Parathyroid adenoma (tissue), 2 donors: ENCODE measurements around the gene RNF40.

Experiments used
- H2AFZ ChIP-seq: fragments of 300-600 bp; sonication (generic); one replicate; pipeline ENCODE4 v1.7.0; 2017; ENCODE audit warnings: antibody characterized with exemption, mild to moderate bottlenecking
- H3K27ac ChIP-seq: fragments of 300-600 bp; sonication (generic); one replicate; pipeline ENCODE4 v1.7.0; 2017
- H3K27me3 ChIP-seq: fragments of 300-600 bp; sonication (generic); one replicate; pipeline ENCODE4 v1.7.0; 2017; ENCODE audit warnings: low read length; ENCODE audit not compliant: control insufficient read depth, insufficient read depth
- H3K36me3 ChIP-seq: fragments of 300-600 bp; sonication (generic); one replicate; pipeline ENCODE4 v1.7.0; 2017; ENCODE audit warnings: low read length; ENCODE audit not compliant: control insufficient read depth, insufficient read depth
- H3K4me1 ChIP-seq: fragments of 300-600 bp; sonication (generic); one replicate; pipeline ENCODE4 v1.7.0; 2017; ENCODE audit warnings: control low read depth
- H3K4me2 ChIP-seq: fragments of 300-600 bp; sonication (generic); one replicate; pipeline ENCODE4 v1.7.0; 2017; ENCODE audit warnings: low read length
- H3K4me3 ChIP-seq: fragments of 300-600 bp; sonication (generic); one replicate; pipeline ENCODE4 v1.7.0; 2017; ENCODE audit warnings: low read depth, low read length
- H3K79me2 ChIP-seq: fragments of 300-600 bp; sonication (generic); one replicate; pipeline ENCODE4 v1.7.0; 2017; ENCODE audit warnings: control low read depth
- H3K9ac ChIP-seq: fragments of 300-600 bp; sonication (generic); one replicate; pipeline ENCODE4 v1.7.0; 2017; ENCODE audit warnings: mild to moderate bottlenecking
- H3K9me3 ChIP-seq: fragments of 300-600 bp; sonication (generic); one replicate; pipeline ENCODE4 v1.7.0; 2017; ENCODE audit warnings: low read length; ENCODE audit not compliant: control insufficient read depth
- TF ChIP-seq, protein P1 (sequence below): fragments of 300-600 bp; sonication (generic); IDR thresholded peaks from one replicate; pipeline ENCODE4 v1.7.0; 2017; ENCODE audit warnings: antibody characterized with exemption, mild to moderate bottlenecking
- donor health status: primary hyperparathyroidism.

Gene RNF40

DNA sequence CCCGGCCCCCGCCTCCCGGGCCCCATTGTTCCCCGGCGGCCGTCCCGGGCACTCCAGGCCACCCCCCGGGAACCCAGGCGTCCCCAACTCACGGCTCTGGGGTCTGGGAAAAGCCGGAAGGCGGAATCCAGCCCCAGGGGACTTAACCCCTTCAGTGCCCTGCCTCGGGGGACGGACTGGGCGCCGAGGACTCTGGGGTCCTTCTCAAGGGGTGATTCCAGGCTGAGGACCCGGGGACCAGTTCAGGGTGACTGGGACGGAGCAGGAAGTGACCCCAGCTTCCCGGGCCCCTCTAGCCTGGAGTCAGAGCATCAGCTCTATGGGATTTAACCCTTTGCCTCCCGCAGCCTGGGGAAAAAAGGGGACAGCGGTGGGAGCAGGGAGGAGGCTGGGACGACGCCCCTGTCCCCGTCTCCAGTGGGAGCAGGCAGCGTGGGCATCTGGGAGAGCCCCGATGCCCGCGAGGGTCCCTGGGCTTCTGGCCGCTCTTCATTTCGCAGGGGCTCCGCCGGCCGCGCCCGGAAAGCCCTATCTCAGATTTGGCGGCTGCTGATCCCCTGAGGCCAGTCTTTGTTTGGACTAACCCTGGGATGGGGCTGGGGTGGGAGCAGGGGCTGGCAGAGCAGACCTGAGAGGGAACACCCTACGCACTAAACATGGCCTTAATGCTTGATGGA lies 25.0 kb downstream of the RNF40 start, which contains the start of gene ZNF629:
Gene ZNF629, minus strand, starts transcription at position 270 of the 677 bp plus-strand sequence. CDS start 2,723 bp downstream, outside the sequence.
- peak within 1 kb of the TSS; percentile 91 for H3K4me3 ChIP-seq
- H3K27ac ChIP-seq: peak within 1 kb of the TSS; percentile 78
- H3K9me3 ChIP-seq: no peaks in the 10 kb centered on the region
- H3K27me3 ChIP-seq: no peaks in the 10 kb centered on the region
- TF ChIP-seq, protein P1, sequence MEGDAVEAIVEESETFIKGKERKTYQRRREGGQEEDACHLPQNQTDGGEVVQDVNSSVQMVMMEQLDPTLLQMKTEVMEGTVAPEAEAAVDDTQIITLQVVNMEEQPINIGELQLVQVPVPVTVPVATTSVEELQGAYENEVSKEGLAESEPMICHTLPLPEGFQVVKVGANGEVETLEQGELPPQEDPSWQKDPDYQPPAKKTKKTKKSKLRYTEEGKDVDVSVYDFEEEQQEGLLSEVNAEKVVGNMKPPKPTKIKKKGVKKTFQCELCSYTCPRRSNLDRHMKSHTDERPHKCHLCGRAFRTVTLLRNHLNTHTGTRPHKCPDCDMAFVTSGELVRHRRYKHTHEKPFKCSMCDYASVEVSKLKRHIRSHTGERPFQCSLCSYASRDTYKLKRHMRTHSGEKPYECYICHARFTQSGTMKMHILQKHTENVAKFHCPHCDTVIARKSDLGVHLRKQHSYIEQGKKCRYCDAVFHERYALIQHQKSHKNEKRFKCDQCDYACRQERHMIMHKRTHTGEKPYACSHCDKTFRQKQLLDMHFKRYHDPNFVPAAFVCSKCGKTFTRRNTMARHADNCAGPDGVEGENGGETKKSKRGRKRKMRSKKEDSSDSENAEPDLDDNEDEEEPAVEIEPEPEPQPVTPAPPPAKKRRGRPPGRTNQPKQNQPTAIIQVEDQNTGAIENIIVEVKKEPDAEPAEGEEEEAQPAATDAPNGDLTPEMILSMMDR: no peak
- peaks cover 10% of the 10 kb centered on the region for H3K4me1 ChIP-seq
- H3K79me2 ChIP-seq: peaks cover 2% of the 10 kb centered on the region
- peak within 1 kb of the TSS; percentile 98 for H3K4me2 ChIP-seq
- H2AFZ ChIP-seq: peak within 1 kb of the TSS; percentile 94
- H3K9ac ChIP-seq: peak within 1 kb of the TSS; percentile 62
- no peaks in the 10 kb centered on the region for H3K36me3 ChIP-seq

DNA sequence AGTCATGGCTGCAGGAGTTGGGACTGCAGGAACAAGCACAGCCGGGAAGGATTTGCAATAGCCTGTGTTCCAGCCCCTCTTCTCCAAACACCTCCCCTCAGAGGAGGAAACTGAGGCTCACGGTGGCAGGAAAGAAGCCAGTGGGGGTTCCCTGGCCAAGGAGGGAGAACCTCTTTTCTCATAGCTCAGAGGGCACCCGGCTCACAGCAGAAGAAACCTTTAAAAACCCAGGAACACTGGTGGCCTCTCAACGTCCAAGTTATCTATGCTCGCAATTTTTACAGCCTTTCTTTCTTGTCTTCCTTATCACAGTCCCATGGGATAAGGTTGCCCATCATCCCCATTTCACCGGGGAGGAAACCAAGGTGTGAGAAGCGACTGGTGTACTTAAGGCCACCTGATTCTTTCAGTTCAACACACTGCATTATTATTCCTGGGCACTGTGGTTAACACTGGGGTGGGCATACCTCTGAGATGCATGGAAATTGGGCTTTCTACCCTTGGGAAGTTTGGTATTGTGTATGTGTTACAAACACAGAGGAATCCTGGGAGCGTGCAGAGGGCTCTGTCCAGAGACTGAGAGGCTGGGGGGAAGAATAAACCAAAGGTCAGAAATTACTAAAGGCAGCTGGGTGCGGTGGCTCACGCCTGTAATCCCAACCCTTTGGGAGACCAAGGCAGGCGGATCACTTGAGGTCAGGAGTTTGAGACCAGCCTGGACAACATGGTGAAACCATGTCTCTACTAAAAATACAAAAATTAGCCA lies 25.7 kb downstream of the RNF40 start:
- Histone ChIP-seq H3K79me2 (peaks cover 2% of the 10 kb centered on the region), H3K27me3 (no peaks in the 10 kb centered on the region), H3K4me1 (peaks cover 10% of the 10 kb centered on the region), H3K4me3 (peak overlapping the region; percentile 91), H3K27ac (peak overlapping the region; percentile 78), H3K4me2 (peak overlapping the region; percentile 98), H3K9ac (peak overlapping the region; percentile 62), H3K36me3 (no peaks in the 10 kb centered on the region), H3K9me3 (no peaks in the 10 kb centered on the region), H2AFZ (peak overlapping the region; percentile 94)
- TF ChIP-seq, protein P1: no peak

DNA sequence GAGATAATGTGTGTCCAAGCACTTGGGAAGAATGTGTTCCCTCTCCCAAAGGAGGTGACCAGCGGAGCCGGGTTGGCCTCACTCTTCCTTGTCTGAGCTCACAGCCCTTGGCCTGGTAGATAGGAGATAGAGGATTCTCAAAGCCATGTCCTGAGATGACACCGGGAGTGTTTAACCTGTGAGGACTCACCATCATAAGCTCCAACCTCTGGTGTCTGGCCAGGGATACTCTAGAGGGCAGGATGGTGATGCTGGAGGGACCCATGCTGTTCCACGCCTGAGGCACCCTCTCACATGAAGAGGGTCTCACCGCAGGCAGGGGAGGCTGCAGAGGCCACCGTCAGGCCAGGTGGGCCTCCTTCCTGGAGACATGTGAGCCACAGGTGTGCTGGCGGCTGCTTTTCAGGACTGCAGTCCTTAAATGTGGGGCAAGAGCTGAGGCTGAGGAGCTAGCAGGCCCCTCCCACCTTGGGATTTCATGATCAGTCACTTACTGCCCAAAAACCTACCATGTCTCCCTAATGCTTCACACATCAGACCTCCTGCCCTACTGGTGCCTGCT lies 31.5 kb downstream of the RNF40 start:
- H3K27me3 ChIP-seq: no peaks in the 10 kb centered on the region
- no peak overlapping the region for H3K4me2 ChIP-seq
- H3K9me3 ChIP-seq: no peaks in the 10 kb centered on the region
- no peak overlapping the region for H3K9ac ChIP-seq
- no peak overlapping the region for H2AFZ ChIP-seq
- H3K79me2 ChIP-seq: no peaks in the 10 kb centered on the region
- H3K36me3 ChIP-seq: no peaks in the 10 kb centered on the region
- TF ChIP-seq, protein P1: no peak
- H3K4me3 ChIP-seq: no peak overlapping the region
- no peak overlapping the region for H3K27ac ChIP-seq
- H3K4me1 ChIP-seq: no peaks in the 10 kb centered on the region

DNA sequence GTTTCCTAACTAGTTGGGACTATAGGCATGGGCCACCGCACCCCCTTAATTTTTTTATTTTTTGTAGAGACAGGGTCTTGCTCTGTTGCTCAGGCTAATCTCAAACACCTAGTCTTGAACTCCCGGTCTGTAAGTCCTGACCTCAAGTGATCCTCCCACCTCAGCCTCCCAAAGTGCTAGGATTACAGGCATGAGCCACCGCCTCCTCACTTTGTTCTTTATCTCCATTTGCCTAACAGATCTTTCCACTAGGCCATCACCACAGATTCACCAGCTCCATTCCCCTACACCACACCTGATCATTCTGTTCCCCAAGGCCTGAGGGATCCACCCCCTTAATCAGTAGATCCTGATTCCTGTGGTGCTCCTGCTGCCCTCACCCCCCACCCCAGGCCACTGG lies 32.5 kb downstream of the RNF40 start:
- no peak overlapping the region for H3K4me3 ChIP-seq
- H3K4me2 ChIP-seq: no peak overlapping the region
- no peaks in the 10 kb centered on the region for H3K79me2 ChIP-seq
- no peaks in the 10 kb centered on the region for H3K36me3 ChIP-seq
- no peak overlapping the region for H3K9ac ChIP-seq
- TF ChIP-seq, protein P1: no peak
- no peak overlapping the region for H2AFZ ChIP-seq
- H3K27me3 ChIP-seq: no peaks in the 10 kb centered on the region
- no peak overlapping the region for H3K27ac ChIP-seq
- no peaks in the 10 kb centered on the region for H3K4me1 ChIP-seq
- H3K9me3 ChIP-seq: no peaks in the 10 kb centered on the region
